Osteoblast (primary cell): ENCODE data around the gene CLK1. TPM values are rescaled to one million over a fixed set of nuclear protein-coding genes. Genes with fewer than 3 reads are reported as not detected.
"Not testable (repeated sequence)": the region's sequence is repeated elsewhere in the genome, so short reads cannot be mapped to it uniquely, and the experiment has no call there.

Experiments
- DNase-seq: peaks from one replicate; pipeline ENCODE4 v3.0.0; 2011; ENCODE audit warnings: low spot score, mixed read lengths; ENCODE audit not compliant: insufficient read length; ENCODE audit errors: missing footprints
- H2AFZ ChIP-seq: 2 replicates; pipeline ENCODE4 v1.6.0; 2011; ENCODE audit warnings: mild to moderate bottlenecking, low read length
- H3K27ac ChIP-seq: 2 replicates; pipeline ENCODE4 v1.5.1; 2011; ENCODE audit warnings: mild to moderate bottlenecking, low read depth, low read length, moderate library complexity
- H3K27me3 ChIP-seq: 2 replicates; pipeline ENCODE4 v1.6.0; 2012; ENCODE audit warnings: mild to moderate bottlenecking, control low read depth, inconsistent platforms, low read length, moderate library complexity; ENCODE audit not compliant: insufficient read depth
- H3K36me3 ChIP-seq: 2 replicates; pipeline ENCODE4 v1.5.1; 2011; ENCODE audit warnings: mild to moderate bottlenecking, low read length, control low read depth, moderate library complexity; ENCODE audit not compliant: insufficient read depth
- H3K4me1 ChIP-seq: 2 replicates; pipeline ENCODE4 v1.5.1; 2011; ENCODE audit warnings: mild to moderate bottlenecking, low read length, control low read depth, moderate library complexity; ENCODE audit not compliant: insufficient read depth
- H3K4me2 ChIP-seq: 2 replicates; pipeline ENCODE4 v1.6.0; 2011; ENCODE audit warnings: mild to moderate bottlenecking, low read length; ENCODE audit not compliant: insufficient read depth
- H3K4me3 ChIP-seq: fragments of 200-600 bp; sonication (generic); 3 replicates; pipeline ENCODE4 v1.5.1; 2012; ENCODE audit warnings: mild to moderate bottlenecking, low read length, inconsistent platforms; ENCODE audit not compliant: insufficient read depth
- H3K79me2 ChIP-seq: 2 replicates; pipeline ENCODE4 v1.6.0; 2012; ENCODE audit warnings: mild to moderate bottlenecking, low read length, control low read depth, inconsistent platforms; ENCODE audit not compliant: insufficient read depth
- H3K9me3 ChIP-seq: 2 replicates; pipeline ENCODE4 v1.5.1; 2011; ENCODE audit warnings: low read depth, low read length, control low read depth
- H4K20me1 ChIP-seq: 2 replicates; pipeline ENCODE4 v1.6.0; 2012; ENCODE audit warnings: mild to moderate bottlenecking, low read length, control low read depth; ENCODE audit not compliant: insufficient read depth
- total RNA-seq: library from RNA; depleted of rRNA; stranded (reverse); fragments of >200 nt; gene quantifications from 2 replicates; pipeline ENCODE4 v1.2.3, GENCODE V29; 2012
- TF ChIP-seq, protein P1 (sequence below): IDR thresholded peaks from 2 replicates; pipeline ENCODE4 v1.5.1; 2011; ENCODE audit warnings: mild to moderate bottlenecking, low read depth, low read length, moderate library complexity; ENCODE audit errors: extremely low read depth

The CLK1 gene
- total RNA-seq, 1 donor, result 73.5 TPM

DNA sequence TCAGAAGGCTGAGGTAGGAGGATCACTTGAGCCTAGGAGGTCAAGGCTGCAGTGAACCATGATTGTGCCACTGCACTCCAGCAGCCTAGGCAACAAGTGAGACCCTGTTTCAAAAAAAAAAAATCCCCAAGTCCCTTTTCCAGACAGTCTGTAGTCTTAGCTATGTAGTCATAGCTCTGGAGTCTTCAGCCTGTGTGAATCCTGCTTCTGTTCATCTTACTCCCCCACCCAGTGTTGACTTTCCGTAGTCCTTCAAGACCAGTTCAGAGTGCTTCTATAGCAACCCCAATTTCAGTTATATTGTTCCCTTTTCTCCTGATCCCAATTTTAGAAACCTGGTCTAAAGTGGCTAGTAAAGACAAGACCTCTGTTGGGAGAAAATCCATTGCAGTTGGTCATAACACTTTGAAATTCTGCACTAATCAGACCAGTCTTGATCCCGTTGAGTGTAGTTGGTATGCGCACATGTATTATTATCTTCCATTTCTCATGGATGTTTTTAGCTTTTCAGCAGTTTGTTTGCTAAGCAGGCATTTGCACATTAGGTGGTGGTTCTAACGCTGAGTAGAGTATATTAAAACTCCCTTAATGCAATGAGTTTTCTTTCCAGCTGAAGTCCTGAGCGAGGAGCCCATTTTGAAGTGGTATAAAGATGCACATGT, 43.8 kb downstream of the CLK1 start:
- H3K4me3 ChIP-seq, result no peak overlapping the region
- H3K27ac ChIP-seq, result no peak overlapping the region
- no peak overlapping the region for H2AFZ ChIP-seq
- H3K9me3 ChIP-seq, result no peaks in the 10 kb centered on the region
- no peaks in the 10 kb centered on the region for H3K27me3 ChIP-seq
- DNase-seq, result no peak
- H3K4me1 ChIP-seq, result no peaks in the 10 kb centered on the region
- TF ChIP-seq, protein P1, sequence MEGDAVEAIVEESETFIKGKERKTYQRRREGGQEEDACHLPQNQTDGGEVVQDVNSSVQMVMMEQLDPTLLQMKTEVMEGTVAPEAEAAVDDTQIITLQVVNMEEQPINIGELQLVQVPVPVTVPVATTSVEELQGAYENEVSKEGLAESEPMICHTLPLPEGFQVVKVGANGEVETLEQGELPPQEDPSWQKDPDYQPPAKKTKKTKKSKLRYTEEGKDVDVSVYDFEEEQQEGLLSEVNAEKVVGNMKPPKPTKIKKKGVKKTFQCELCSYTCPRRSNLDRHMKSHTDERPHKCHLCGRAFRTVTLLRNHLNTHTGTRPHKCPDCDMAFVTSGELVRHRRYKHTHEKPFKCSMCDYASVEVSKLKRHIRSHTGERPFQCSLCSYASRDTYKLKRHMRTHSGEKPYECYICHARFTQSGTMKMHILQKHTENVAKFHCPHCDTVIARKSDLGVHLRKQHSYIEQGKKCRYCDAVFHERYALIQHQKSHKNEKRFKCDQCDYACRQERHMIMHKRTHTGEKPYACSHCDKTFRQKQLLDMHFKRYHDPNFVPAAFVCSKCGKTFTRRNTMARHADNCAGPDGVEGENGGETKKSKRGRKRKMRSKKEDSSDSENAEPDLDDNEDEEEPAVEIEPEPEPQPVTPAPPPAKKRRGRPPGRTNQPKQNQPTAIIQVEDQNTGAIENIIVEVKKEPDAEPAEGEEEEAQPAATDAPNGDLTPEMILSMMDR, result no peak
- H3K36me3 ChIP-seq, result peaks cover 72% of the 10 kb centered on the region
- H3K79me2 ChIP-seq, result peaks cover 31% of the 10 kb centered on the region
- no peak overlapping the region for H3K4me2 ChIP-seq
- peaks cover 13% of the 10 kb centered on the region for H4K20me1 ChIP-seq

DNA sequence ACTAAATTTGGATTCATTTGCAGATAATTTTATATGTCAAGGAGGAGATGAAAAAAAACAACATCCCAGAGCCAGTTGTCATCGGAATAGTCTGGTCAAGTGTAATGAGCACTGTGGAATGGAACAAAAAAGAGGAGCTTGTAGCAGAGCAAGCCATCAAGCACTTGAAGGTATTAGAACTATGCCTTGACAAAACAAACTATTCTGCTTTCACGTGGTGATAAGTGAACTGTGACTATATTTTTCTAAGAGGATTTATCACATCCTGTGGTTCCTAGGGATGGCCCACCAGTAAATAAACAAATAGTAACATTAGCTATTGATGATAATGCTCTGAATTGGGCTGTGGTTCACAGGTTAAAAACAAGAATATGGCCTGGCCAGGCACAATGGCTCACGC, 45.7 kb downstream of the CLK1 start:
- Histone ChIP-seq H3K4me1 (peaks cover 12% of the 10 kb centered on the region), H3K79me2 (peaks cover 50% of the 10 kb centered on the region), H3K36me3 (peaks cover 83% of the 10 kb centered on the region), H4K20me1 (peaks cover 32% of the 10 kb centered on the region)
- H3K9me3 ChIP-seq, H3K4me3 ChIP-seq, H3K27ac ChIP-seq, H3K4me2 ChIP-seq, H2AFZ ChIP-seq, DNase-seq, H3K27me3 ChIP-seq: not testable (repeated sequence)

DNA sequence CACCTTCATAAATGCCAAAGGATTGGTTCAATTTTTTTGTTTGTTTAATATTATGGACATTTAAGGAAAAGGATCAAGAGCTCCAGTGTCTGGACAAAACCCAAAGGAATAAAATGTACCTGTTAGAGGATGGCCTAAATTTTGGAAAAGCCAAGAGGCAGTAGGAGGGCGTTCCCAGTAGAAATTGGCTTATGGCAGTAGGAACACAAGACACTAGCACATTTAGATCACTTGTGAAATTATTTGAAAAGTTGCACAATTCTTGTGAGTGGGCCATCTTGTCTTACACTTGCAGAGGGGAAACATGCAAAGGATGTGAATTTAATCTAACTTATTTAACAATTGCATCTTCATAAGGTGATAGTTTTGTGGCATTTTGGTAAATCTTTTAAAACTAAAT, 49.5 kb downstream of the CLK1 start:
- no peak for DNase-seq
- no peak overlapping the region for H3K4me3 ChIP-seq
- H3K4me1 ChIP-seq, result peaks cover 34% of the 10 kb centered on the region
- H3K27me3 ChIP-seq, result no peaks in the 10 kb centered on the region
- H3K27ac ChIP-seq, result peak overlapping the region; percentile 9
- peaks cover 66% of the 10 kb centered on the region for H3K36me3 ChIP-seq
- no peak overlapping the region for H3K4me2 ChIP-seq
- H3K9me3 ChIP-seq, result no peaks in the 10 kb centered on the region
- TF ChIP-seq, protein P1, result no peak
- no peak overlapping the region for H2AFZ ChIP-seq
- peaks cover 67% of the 10 kb centered on the region for H3K79me2 ChIP-seq
- peaks cover 37% of the 10 kb centered on the region for H4K20me1 ChIP-seq

DNA sequence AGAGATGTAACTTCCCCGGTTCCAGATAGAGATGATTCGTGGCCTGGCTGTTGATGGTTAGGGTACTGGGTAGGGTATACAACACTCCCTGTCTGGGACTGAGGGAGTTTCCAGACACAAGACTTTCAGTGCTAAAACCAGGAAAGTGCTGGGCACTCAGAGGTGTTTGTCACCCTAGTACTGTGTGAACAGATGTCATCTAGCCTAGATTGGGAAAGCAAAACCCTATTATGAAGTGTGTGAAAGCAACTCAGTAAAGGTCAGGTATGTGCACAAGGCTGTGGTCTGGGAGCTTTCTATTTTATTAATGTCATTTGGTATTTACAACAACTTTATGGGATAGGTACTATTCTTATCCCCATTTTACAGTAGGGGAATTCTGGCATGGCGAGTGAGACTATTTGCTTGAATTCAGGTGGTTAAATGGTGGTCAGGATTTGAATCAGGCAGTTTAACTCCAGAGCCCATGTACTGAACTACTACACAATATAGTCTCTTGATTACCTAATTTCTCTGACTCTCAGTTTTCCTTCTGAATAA, 50.1 kb downstream of the CLK1 start:
- Histone ChIP-seq H3K4me3 (peak overlapping the region; percentile 79), H3K4me2 (peak overlapping the region; percentile 99), H3K27ac (peak overlapping the region; percentile 9), H3K27me3 (no peaks in the 10 kb centered on the region), H3K36me3 (peaks cover 60% of the 10 kb centered on the region), H2AFZ (no peak overlapping the region), H3K4me1 (peaks cover 40% of the 10 kb centered on the region), H3K79me2 (peaks cover 67% of the 10 kb centered on the region), H4K20me1 (peaks cover 37% of the 10 kb centered on the region), H3K9me3 (no peaks in the 10 kb centered on the region)
- TF ChIP-seq, protein P1, result no peak
- DNase-seq, result no peak
